ENCODE measurements around the gene FOXA2. TPM values are rescaled to one million over a fixed set of nuclear protein-coding genes. Genes with fewer than 3 reads are reported as not detected.

The FOXA2 gene
- total and polyA plus RNA-seq, 2 of the 13 experiments (the other 11 are each of a cell fraction or from before 2014, with no cell fraction given), result 8.8 to 12.2 TPM

- TF ChIP-seq ARID3A (IDR thresholded peaks at IDR 0.05; ENCODE audit: low read depth, low read length) (no peak), USF2 (IDR thresholded peaks at IDR 0.05; ENCODE audit: low read depth, low read length) (no peak), USF2 (CRISPR knock-in tag; IDR thresholded peaks at IDR 0.05; ENCODE audit: borderline replicate concordance) (no peak), NCOR1 (IDR thresholded peaks at IDR 0.05; ENCODE audit: borderline replicate concordance, low read length) (no peak), PAXIP1 (CRISPR knock-in tag; conservative IDR thresholded peaks at IDR 0.05) (no peak), KLF9 (CRISPR knock-in tag; IDR thresholded peaks at IDR 0.05; ENCODE audit: low read depth) (no peak), BRF2 (CRISPR knock-in tag; IDR thresholded peaks at IDR 0.05) (0 out of 2 replicates have a peak, but pooled peaks have one; percentile 19), SP4 (CRISPR knock-in tag; IDR thresholded peaks at IDR 0.05) (0 out of 2 replicates have a peak, but pooled peaks have one; percentile 27)
Measured at GRCh38 chr20:22561965-22562577, 22.3 kb downstream of the FOXA2 start (continued).
